HEK293 (cell line): Measurements from ENCODE around the gene POU4F3.

Source experiments
- BCL11B ChIP-seq: fragments of 450-650 bp; formaldehyde crosslinking; IDR thresholded peaks from 2 replicates; pipeline ENCODE4 v1.5.1; 2016; ENCODE audit warnings: low read depth, missing biosample characterization, missing genetic modification characterization
- HOXD13 ChIP-seq: sonication (generic); formaldehyde crosslinking; IDR thresholded peaks from 2 replicates; pipeline ENCODE4 v1.8.0; 2022; ENCODE audit warnings: missing genetic modification reagents, borderline replicate concordance
- KLF9 ChIP-seq: fragments of 450-650 bp; formaldehyde crosslinking; IDR thresholded peaks from 2 replicates; pipeline ENCODE4 v1.5.1; 2016; ENCODE audit warnings: missing biosample characterization, missing genetic modification characterization, low read depth
- ZNF121 ChIP-seq: fragments of 450-650 bp; formaldehyde crosslinking; IDR thresholded peaks from 2 replicates; pipeline ENCODE4 v1.5.1; 2016; ENCODE audit warnings: missing biosample characterization, missing genetic modification characterization
- ZNF140 ChIP-seq: fragments of 450-650 bp; formaldehyde crosslinking; IDR thresholded peaks from 2 replicates; pipeline ENCODE4 v1.5.1; 2016; ENCODE audit warnings: missing biosample characterization, missing genetic modification characterization
- ZNF274 ChIP-seq, 2 experiments: fragments of 200-500 bp in 1 of 2; fragments of 450-650 bp in 1 of 2; sonication (Bioruptor generic) in 1 of 2; formaldehyde crosslinking in 1 of 2; IDR thresholded peaks; 2 replicates each; pipeline versions ENCODE4 v1.5.1 to v1.6.1; 2014 to 2016; ENCODE audit warnings: borderline replicate concordance in 1 of 2, inconsistent platforms in 1 of 2, low read length in 1 of 2, missing biosample characterization in 1 of 2, missing genetic modification characterization in 1 of 2
- ZNF335 ChIP-seq: fragments of 450-650 bp; formaldehyde crosslinking; conservative IDR thresholded peaks from 2 replicates; pipeline ENCODE4 v1.5.1; 2016; ENCODE audit warnings: missing biosample characterization, missing genetic modification characterization
- ZNF394 ChIP-seq: fragments of 450-650 bp; formaldehyde crosslinking; IDR thresholded peaks from 2 replicates; pipeline ENCODE4 v1.5.1; 2016; ENCODE audit warnings: missing biosample characterization, missing genetic modification characterization, mild to moderate bottlenecking, moderate library complexity, borderline replicate concordance
- ZNF501 ChIP-seq: fragments of 450-650 bp; formaldehyde crosslinking; IDR thresholded peaks from 2 replicates; pipeline ENCODE4 v1.5.1; 2016; ENCODE audit warnings: missing biosample characterization, missing genetic modification characterization
- ZNF704 ChIP-seq: fragments of 450-650 bp; formaldehyde crosslinking; IDR thresholded peaks from 2 replicates; pipeline ENCODE4 v1.5.1; 2016; ENCODE audit warnings: missing biosample characterization, missing genetic modification characterization
- ZNF707 ChIP-seq: fragments of 450-650 bp; formaldehyde crosslinking; IDR thresholded peaks from 2 replicates; pipeline ENCODE4 v1.5.1; 2016; ENCODE audit warnings: missing biosample characterization, missing genetic modification characterization
- TF ChIP-seq, protein P1 (sequence below): fragments of 450-650 bp; formaldehyde crosslinking; IDR thresholded peaks from 2 replicates; pipeline ENCODE4 v1.5.1; 2016; ENCODE audit warnings: missing biosample characterization, missing genetic modification characterization
- TF ChIP-seq, protein P2 (sequence below): IDR thresholded peaks from 2 replicates; pipeline ENCODE4 v1.6.1; 2011; ENCODE audit warnings: mild to moderate bottlenecking, low read depth, low read length, borderline replicate concordance
- TF ChIP-seq, protein P3 (sequence below): fragments of 450-650 bp; formaldehyde crosslinking; IDR thresholded peaks from 2 replicates; pipeline ENCODE4 v1.5.1; 2016; ENCODE audit warnings: missing biosample characterization, missing genetic modification characterization

- TF ChIP-seq, protein P1, sequence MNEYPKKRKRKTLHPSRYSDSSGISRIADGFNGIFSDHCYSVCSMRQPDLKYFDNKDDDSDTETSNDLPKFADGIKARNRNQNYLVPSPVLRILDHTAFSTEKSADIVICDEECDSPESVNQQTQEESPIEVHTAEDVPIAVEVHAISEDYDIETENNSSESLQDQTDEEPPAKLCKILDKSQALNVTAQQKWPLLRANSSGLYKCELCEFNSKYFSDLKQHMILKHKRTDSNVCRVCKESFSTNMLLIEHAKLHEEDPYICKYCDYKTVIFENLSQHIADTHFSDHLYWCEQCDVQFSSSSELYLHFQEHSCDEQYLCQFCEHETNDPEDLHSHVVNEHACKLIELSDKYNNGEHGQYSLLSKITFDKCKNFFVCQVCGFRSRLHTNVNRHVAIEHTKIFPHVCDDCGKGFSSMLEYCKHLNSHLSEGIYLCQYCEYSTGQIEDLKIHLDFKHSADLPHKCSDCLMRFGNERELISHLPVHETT (tag by site-specific recombination), result no peak
- TF ChIP-seq, protein P2, sequence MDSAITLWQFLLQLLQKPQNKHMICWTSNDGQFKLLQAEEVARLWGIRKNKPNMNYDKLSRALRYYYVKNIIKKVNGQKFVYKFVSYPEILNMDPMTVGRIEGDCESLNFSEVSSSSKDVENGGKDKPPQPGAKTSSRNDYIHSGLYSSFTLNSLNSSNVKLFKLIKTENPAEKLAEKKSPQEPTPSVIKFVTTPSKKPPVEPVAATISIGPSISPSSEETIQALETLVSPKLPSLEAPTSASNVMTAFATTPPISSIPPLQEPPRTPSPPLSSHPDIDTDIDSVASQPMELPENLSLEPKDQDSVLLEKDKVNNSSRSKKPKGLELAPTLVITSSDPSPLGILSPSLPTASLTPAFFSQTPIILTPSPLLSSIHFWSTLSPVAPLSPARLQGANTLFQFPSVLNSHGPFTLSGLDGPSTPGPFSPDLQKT, result no peak
- TF ChIP-seq ZNF394 (tag by site-specific recombination) (no peak), HOXD13 (CRISPR knock-in tag) (no peak), ZNF140 (no peak), ZNF274 (IDR thresholded peaks at IDR 0.05; ENCODE audit: low read length) (no peak), ZNF274 (tag by site-specific recombination; IDR thresholded peaks at IDR 0.05; ENCODE audit: borderline replicate concordance) (no peak), BCL11B (tag by site-specific recombination) (no peak), ZNF707 (no peak), ZNF121 (tag by site-specific recombination) (no peak), ZNF335 (tag by site-specific recombination) (no peak), ZNF501 (tag by site-specific recombination) (no peak), ZNF704 (tag by site-specific recombination) (no peak), KLF9 (tag by site-specific recombination) (no peak)
- TF ChIP-seq, protein P3, sequence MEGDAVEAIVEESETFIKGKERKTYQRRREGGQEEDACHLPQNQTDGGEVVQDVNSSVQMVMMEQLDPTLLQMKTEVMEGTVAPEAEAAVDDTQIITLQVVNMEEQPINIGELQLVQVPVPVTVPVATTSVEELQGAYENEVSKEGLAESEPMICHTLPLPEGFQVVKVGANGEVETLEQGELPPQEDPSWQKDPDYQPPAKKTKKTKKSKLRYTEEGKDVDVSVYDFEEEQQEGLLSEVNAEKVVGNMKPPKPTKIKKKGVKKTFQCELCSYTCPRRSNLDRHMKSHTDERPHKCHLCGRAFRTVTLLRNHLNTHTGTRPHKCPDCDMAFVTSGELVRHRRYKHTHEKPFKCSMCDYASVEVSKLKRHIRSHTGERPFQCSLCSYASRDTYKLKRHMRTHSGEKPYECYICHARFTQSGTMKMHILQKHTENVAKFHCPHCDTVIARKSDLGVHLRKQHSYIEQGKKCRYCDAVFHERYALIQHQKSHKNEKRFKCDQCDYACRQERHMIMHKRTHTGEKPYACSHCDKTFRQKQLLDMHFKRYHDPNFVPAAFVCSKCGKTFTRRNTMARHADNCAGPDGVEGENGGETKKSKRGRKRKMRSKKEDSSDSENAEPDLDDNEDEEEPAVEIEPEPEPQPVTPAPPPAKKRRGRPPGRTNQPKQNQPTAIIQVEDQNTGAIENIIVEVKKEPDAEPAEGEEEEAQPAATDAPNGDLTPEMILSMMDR (tag by site-specific recombination), result no peak
Measured at GRCh38 chr5:146363161-146363874, 24.7 kb downstream of the POU4F3 start.
